CD4-positive, alpha-beta T cell treated with Interleukin-21 for 1 hour (primary cell): Measurements from ENCODE around the gene ATF6.

Experiments
- DNase-seq: peaks from one replicate; pipeline ENCODE4 v3.0.0-alpha.2; 2020

Gene ATF6

GRCh38 chr1:161836018-161836417, 69.9 kb downstream of the ATF6 start:
- DNase-seq = no peak

- DNase-seq = no peak
Observed at GRCh38 chr1:161838362-161838761, 72.2 kb downstream of the ATF6 start.

- DNase-seq = no peak
Observed at GRCh38 chr1:161838885-161839284, 72.8 kb downstream of the ATF6 start.

DNA sequence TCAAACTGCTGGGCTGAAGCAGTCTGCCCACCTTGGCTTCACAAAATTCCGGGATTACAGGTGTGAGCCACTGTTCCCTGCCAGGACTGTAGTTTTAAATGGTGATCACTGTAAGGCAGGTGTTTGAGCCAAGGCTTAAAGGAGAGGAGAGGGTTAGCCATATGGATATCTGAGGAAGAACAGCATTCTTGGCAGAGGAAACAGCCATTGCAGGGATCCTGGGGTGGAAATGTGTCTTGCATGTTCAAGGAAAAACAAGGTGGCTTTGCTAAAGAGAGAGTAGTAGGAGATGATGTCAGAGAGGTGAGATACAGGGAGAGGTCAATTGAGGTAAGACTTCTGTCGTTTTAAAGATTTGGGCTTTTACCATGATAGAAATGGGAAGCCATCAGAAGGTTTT, 73.5 kb downstream of the ATF6 start:
- no peak for DNase-seq

- no peak for DNase-seq
Observed at GRCh38 chr1:161840363-161840762, 74.2 kb downstream of the ATF6 start.

- no peak for DNase-seq
Observed at GRCh38 chr1:161843156-161843555, 77.0 kb downstream of the ATF6 start.

DNA sequence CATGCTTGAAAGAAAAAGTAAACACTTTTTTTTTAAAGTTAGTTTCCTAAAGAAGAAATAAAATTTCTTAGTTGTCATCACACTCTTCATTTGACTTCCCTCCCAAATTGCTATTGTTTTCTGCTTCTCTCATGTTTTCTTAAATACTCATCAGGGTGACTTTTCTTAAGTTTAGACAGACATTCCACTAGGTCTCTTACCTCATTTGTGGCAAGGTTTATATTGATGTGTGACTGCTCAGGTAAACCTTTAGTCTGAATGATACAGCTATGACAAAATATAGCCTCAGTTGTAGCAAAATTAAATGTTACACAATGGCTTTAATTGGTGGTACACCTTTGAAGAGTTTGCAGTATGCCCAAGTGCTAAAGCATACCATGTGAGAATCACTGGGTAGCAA, 78.6 kb downstream of the ATF6 start:
- DNase-seq = no peak

DNA sequence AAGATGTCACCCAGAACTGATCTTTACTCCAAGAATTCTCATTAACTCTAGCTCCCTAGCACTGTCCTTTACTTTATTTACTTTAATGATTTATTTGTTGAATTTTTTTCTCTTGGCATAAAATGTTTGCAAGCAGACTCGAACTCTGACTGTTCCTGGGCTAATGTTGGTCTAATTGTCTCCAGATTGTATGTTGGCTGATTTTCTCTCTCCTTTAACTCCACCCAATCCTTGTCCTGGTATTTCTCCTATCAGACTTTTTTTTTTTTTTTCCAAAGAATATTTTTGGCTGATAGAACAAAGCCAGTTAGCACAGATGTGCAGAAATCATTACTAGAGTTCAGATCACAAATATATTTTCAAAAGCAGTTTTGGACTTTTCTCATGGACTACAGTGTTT, 82.6 kb downstream of the ATF6 start:
- no peak for DNase-seq

- no peak for DNase-seq
Observed at GRCh38 chr1:161849518-161849917, 83.4 kb downstream of the ATF6 start.

GRCh38 chr1:161855260-161855659, 89.1 kb downstream of the ATF6 start:
- DNase-seq = no peak

GRCh38 chr1:161858271-161858670, 92.2 kb downstream of the ATF6 start:
- DNase-seq = no peak

DNA sequence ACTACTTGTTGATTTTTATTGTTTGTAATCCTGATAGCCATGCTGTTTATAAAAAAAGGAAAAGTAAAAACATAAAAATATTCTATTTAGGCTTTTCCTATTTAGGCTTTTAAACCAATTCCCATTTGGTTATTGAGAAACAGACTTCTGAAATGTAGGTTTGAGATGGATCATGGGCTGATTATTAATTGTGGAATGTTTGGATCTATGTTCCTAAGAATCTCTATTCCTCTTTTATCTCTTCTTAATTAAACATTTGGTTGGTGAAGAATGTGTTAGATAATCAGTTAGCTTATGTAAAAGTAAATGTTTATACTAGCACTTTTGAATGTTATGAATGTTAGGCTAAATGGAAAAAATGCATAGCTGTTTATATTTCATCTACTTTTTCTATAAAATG, 97.4 kb downstream of the ATF6 start:
- no peak for DNase-seq

GRCh38 chr1:161864577-161864976, 98.5 kb downstream of the ATF6 start:
- DNase-seq = peak; percentile 20

- no peak for DNase-seq
Observed at GRCh38 chr1:161866241-161866640, 100.1 kb downstream of the ATF6 start.

- no peak for DNase-seq
Observed at GRCh38 chr1:161868832-161869231, 102.7 kb downstream of the ATF6 start.

DNA sequence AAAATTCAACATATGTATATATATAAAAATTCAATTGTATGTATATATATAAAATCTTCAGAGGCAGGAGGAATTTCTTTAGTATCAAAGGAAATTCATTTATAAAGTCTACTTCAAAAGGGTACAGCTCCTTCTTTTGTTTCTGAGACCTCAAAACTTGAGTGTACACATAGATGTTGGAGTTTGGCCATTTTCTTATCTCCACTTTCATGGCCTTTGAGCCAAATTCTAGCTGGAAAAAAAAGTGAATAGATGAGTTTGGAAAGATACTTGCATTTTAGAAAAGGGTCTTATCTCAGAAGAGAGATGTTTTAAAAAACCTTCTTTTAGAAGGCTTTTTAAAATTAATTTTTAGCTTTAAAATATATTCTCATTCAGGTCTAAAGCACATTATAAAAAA, 103.2 kb downstream of the ATF6 start:
- no peak for DNase-seq

- no peak for DNase-seq
Observed at GRCh38 chr1:161872506-161872905, 106.4 kb downstream of the ATF6 start.

GRCh38 chr1:161879261-161879660, 113.1 kb downstream of the ATF6 start:
- no peak for DNase-seq

DNA sequence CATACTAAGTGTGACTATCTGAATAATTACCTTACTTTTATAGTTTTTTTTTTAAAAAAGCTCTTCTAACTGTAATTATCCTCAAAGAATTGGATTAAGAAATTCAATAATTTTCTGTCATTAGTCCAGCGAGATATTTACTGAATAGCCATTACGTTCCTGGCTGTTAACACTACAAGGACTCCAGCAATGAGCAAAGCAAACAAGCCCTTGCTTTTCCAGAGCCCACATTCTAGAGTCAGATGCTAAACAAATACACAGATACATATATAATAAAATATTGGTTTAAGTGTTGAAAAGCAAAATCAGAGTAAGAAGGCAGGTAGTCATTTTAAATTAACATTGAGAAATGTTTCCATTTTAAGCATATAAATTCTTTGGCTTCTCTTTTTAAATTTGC, 118.4 kb downstream of the ATF6 start:
- DNase-seq = no peak

DNA sequence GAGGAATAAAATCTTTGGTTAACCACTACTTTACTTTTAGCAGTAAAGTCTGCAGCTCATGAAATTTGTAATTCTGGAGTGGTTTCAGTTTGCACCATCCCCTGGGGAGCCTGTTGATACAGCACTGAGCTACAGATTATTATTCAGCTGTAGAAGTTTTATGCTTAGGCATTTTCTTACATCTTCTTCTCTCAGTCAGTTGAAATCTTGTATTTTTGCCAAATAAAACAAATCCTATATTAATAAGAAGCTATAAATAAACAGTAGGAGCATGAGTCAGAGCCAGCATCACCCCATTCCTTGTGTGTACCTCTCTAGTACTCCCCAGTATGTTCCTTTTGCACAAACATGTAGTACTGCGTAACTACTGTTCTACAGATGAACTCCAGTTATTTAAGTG, 118.9 kb downstream of the ATF6 start:
- DNase-seq = no peak

GRCh38 chr1:161885759-161886158, 119.6 kb downstream of the ATF6 start:
- DNase-seq = no peak

DNA sequence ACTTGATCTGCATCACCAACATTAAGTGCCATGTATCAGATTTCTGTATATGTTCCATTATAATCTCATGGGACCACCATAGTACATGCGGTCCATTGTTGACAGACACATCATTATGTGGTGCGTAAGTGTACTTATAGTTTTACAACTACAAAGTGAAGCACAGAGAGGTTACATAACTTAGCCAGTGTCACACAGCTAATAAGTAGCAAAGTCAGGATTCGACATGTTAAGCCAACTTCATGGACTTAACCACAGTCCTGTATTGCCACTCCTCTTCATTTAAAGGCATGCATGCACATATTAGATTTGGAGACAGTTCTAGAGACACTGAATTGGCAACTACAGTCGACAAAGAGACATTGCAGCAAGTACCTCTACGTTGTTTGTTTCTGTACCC, 120.5 kb downstream of the ATF6 start:
- no peak for DNase-seq

GRCh38 chr1:161887730-161888287, 121.7 kb downstream of the ATF6 start:
- DNase-seq = no peak

DNA sequence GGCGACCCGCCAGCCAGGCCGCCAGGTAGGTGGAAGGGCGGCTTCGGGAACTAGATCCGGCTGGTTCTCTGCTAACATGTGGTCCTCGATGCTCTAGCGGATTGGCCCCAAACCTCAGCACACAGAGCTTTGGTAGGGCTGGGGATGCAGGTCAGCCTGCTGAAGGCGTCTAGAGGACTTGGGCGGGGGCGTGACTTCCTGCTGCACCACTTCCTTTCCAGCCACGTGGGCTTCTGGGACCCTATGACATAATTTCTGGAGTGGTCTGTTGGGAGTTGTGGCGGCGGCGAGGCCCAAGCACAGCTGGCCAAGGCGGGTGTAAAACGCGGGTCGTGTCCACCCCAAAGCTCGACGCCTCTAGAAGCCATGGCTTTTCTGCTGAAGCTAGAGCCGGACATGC, 124.5 kb downstream of the ATF6 start:
- DNase-seq = no peak

DNA sequence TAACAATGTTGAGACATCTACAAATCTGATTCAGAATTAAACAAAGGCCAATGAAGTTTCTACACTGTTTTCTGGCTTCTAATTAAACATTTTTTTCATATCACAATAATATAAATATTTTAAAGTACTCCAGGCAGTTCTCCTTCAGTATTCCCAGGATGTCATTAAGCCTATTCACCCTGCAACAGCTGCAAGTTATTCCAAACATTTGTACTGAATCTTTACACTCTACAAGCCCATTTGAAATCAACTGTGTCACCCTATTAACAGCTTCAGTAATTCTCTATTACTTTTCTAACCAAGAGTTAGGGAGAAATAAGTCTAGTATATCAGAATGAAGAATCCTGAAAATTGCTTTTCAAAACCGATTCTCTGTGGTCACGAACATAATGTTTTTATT, 133.0 kb downstream of the ATF6 start:
- no peak for DNase-seq

DNA sequence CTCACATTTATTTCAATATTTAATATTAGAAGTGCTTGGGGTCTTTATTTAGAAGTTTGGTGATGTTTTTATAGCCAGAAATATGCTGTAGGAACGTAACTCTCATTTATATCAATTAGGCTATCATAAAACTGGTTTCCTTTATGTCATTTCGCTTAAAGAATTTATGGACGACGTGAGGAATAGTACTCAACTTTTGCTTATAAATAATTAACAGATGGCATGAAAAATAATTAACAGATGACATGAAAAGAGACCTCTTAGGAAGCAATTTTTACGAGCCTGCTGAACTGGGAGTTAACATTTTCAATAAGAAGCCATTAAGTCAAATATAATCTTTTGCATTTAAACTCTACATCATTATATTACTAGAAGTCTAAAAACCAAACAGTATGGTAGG, 134.0 kb downstream of the ATF6 start:
- no peak for DNase-seq
